ENCODE measurements around the gene MAPK10. TPM values are rescaled to one million over a fixed set of nuclear protein-coding genes. Genes with fewer than 3 reads are reported as not detected.

The MAPK10 gene
- total RNA-seq, 6 experiments from 2014 or later = 0.79 to 1.8 (median 1.1) TPM

GRCh38 chr4:86007042-86007441, 352.8 kb downstream of the MAPK10 start:
- peaks cover 16% of the 10 kb centered on the region for H3K4me1 Mint-ChIP-seq (ENCODE audit: low read depth)
- no peaks in the 10 kb centered on the region for H3K9me3 Mint-ChIP-seq
- TF ChIP-seq CTCF (IDR thresholded peaks at IDR 0.05) = no peak
- peaks cover 9% of the 10 kb centered on the region for H3K36me3 Mint-ChIP-seq (ENCODE audit: low read depth)
- no peak for DNase-seq
- H3K4me3 Mint-ChIP-seq = no peak overlapping the region
- no peak overlapping the region for H3K27ac Mint-ChIP-seq
- no peaks in the 10 kb centered on the region for H3K27me3 Mint-ChIP-seq (ENCODE audit: insufficient read depth)

- no peaks in the 10 kb centered on the region for H3K27me3 Mint-ChIP-seq (ENCODE audit: insufficient read depth)
- no peak for DNase-seq
- no peak for TF ChIP-seq CTCF (IDR thresholded peaks at IDR 0.05)
- H3K36me3 Mint-ChIP-seq (ENCODE audit: low read depth) = peaks cover 9% of the 10 kb centered on the region
- H3K27ac Mint-ChIP-seq = no peak overlapping the region
- no peaks in the 10 kb centered on the region for H3K9me3 Mint-ChIP-seq
- peaks cover 6% of the 10 kb centered on the region for H3K4me1 Mint-ChIP-seq (ENCODE audit: low read depth)
- H3K4me3 Mint-ChIP-seq = no peak overlapping the region
Observed at GRCh38 chr4:86006057-86006456, 353.8 kb downstream of the MAPK10 start.

GRCh38 chr4:86004030-86004429, 355.8 kb downstream of the MAPK10 start:
- Mint-ChIP-seq H3K4me1 (ENCODE audit: low read depth) (no peaks in the 10 kb centered on the region), H3K4me3 (no peak overlapping the region), H3K36me3 (ENCODE audit: low read depth) (peaks cover 9% of the 10 kb centered on the region), H3K27me3 (ENCODE audit: insufficient read depth) (no peaks in the 10 kb centered on the region), H3K27ac (no peak overlapping the region), H3K9me3 (no peaks in the 10 kb centered on the region)
- no peak for DNase-seq
- TF ChIP-seq CTCF (IDR thresholded peaks at IDR 0.05) = no peak

GRCh38 chr4:86001591-86001990, 358.3 kb downstream of the MAPK10 start:
- DNase-seq = no peak
- Mint-ChIP-seq H3K27ac (no peak overlapping the region), H3K36me3 (ENCODE audit: low read depth) (peaks cover 9% of the 10 kb centered on the region), H3K9me3 (no peaks in the 10 kb centered on the region), H3K4me3 (no peak overlapping the region), H3K4me1 (ENCODE audit: low read depth) (no peaks in the 10 kb centered on the region), H3K27me3 (ENCODE audit: insufficient read depth) (no peaks in the 10 kb centered on the region)
- TF ChIP-seq CTCF (IDR thresholded peaks at IDR 0.05) = no peak

GRCh38 chr4:85995361-85995760, 364.5 kb downstream of the MAPK10 start:
- Mint-ChIP-seq H3K27ac (no peak overlapping the region), H3K9me3 (no peaks in the 10 kb centered on the region), H3K27me3 (ENCODE audit: insufficient read depth) (peaks cover 2% of the 10 kb centered on the region), H3K4me3 (no peak overlapping the region), H3K4me1 (ENCODE audit: low read depth) (no peaks in the 10 kb centered on the region), H3K36me3 (ENCODE audit: low read depth) (0 out of 2 replicates have a peak, but pooled peaks cover 7% of the 10 kb centered on the region)
- DNase-seq = no peak
- no peak for TF ChIP-seq CTCF (IDR thresholded peaks at IDR 0.05)

GRCh38 chr4:85994576-85994975, 365.3 kb downstream of the MAPK10 start:
- DNase-seq = no peak
- no peak for TF ChIP-seq CTCF (IDR thresholded peaks at IDR 0.05)
- Mint-ChIP-seq H3K36me3 (ENCODE audit: low read depth) (0 out of 2 replicates have a peak, but pooled peaks cover 7% of the 10 kb centered on the region), H3K9me3 (no peaks in the 10 kb centered on the region), H3K27me3 (ENCODE audit: insufficient read depth) (peaks cover 2% of the 10 kb centered on the region), H3K4me1 (ENCODE audit: low read depth) (no peaks in the 10 kb centered on the region), H3K4me3 (no peak overlapping the region), H3K27ac (no peak overlapping the region)
